Mesenchymal stem cell (in vitro differentiated cells and primary cell): ENCODE results near the gene CTRB1.
"Not testable (repeated sequence)": the region's sequence is repeated elsewhere in the genome, so short reads cannot be mapped to it uniquely, and the experiment has no call there.

Source experiments
- DNase-seq: peaks from one replicate; pipeline ENCODE4 v3.0.0-alpha.2; 2013
- H2AFZ ChIP-seq: one replicate; pipeline ENCODE4 v1.6.1; 2013; ENCODE audit warnings: low read depth, mild to moderate bottlenecking, control low read depth, inconsistent platforms, low read length, moderate library complexity
- H2AK5ac ChIP-seq: 2 replicates; pipeline ENCODE4 v1.6.1; 2013; ENCODE audit warnings: low read length, moderate library complexity, mild to moderate bottlenecking, inconsistent platforms; ENCODE audit not compliant: severe bottlenecking
- H2BK120ac ChIP-seq: one replicate; pipeline ENCODE4 v1.6.1; 2013; ENCODE audit warnings: low read depth, mild to moderate bottlenecking, inconsistent platforms, low read length, moderate library complexity
- H2BK12ac ChIP-seq, 2 experiments: one replicate each; pipeline ENCODE4 v1.6.1; 2013; ENCODE audit warnings: inconsistent platforms in 2 of 2, low read length in 2 of 2, mild to moderate bottlenecking in 2 of 2, moderate library complexity in 2 of 2, control low read depth in 1 of 2
- H2BK15ac ChIP-seq: one replicate; pipeline ENCODE4 v1.6.1; 2013; ENCODE audit warnings: mild to moderate bottlenecking, low read depth, inconsistent platforms; ENCODE audit not compliant: poor library complexity, severe bottlenecking
- H2BK5ac ChIP-seq: 2 replicates; pipeline ENCODE4 v1.6.1; 2013; ENCODE audit warnings: low read depth, mild to moderate bottlenecking, low read length, control low read depth, inconsistent platforms; ENCODE audit not compliant: poor library complexity, severe bottlenecking
- H3K14ac ChIP-seq, 2 experiments: one replicate each; pipeline ENCODE4 v1.6.1; 2013; ENCODE audit warnings: inconsistent platforms in 2 of 2, low read length in 2 of 2, control low read depth in 1 of 2, mild to moderate bottlenecking in 1 of 2, moderate library complexity in 1 of 2
- H3K18ac ChIP-seq, 2 experiments: one replicate each; pipeline ENCODE4 v1.6.1; 2013; ENCODE audit warnings: inconsistent platforms in 2 of 2, low read length in 2 of 2, control low read depth in 1 of 2, low read depth in 1 of 2, mild to moderate bottlenecking in 1 of 2
- H3K23ac ChIP-seq, 2 experiments: one replicate each; pipeline ENCODE4 v1.6.1; 2013; ENCODE audit warnings: inconsistent platforms in 2 of 2, low read length in 2 of 2, mild to moderate bottlenecking in 2 of 2, moderate library complexity in 2 of 2, control low read depth in 1 of 2
- H3K27ac ChIP-seq: 2 replicates; pipeline ENCODE4 v1.5.1; 2013; ENCODE audit warnings: mild to moderate bottlenecking, moderate library complexity, low read length, control low read depth, inconsistent platforms; ENCODE audit not compliant: poor library complexity, severe bottlenecking
- H3K27me3 ChIP-seq, 2 experiments: 2 replicates each; pipeline versions ENCODE4 v1.6.1 to v1.7.0; 2013; ENCODE audit warnings: low read length in 2 of 2, mild to moderate bottlenecking in 2 of 2, moderate library complexity in 2 of 2, control low read depth in 1 of 2, inconsistent platforms in 1 of 2; ENCODE audit not compliant: control insufficient read depth in 1 of 2, insufficient read depth in 1 of 2
- H3K36me3 ChIP-seq, 2 experiments: 2 replicates each; pipeline versions ENCODE4 v1.6.1 to v1.7.0; 2013; ENCODE audit warnings: low read length in 2 of 2, control low read depth in 1 of 2, inconsistent platforms in 1 of 2, low read depth in 1 of 2, mild to moderate bottlenecking in 1 of 2; ENCODE audit not compliant: insufficient read depth in 2 of 2, control insufficient read depth in 1 of 2
- H3K4ac ChIP-seq, 2 experiments: one replicate each; pipeline ENCODE4 v1.6.1; 2013; ENCODE audit warnings: inconsistent platforms in 2 of 2, low read length in 2 of 2, mild to moderate bottlenecking in 2 of 2, moderate library complexity in 2 of 2, control low read depth in 1 of 2, low read depth in 1 of 2
- H3K4me1 ChIP-seq: 2 replicates; pipeline ENCODE4 v1.6.1; 2013; ENCODE audit warnings: low read depth, low read length, control low read depth; ENCODE audit not compliant: control insufficient read depth, insufficient read depth
- H3K4me2 ChIP-seq: 2 replicates; pipeline ENCODE4 v1.6.1; 2013; ENCODE audit warnings: low read length, mild to moderate bottlenecking, inconsistent platforms; ENCODE audit not compliant: poor library complexity, severe bottlenecking
- H3K4me3 ChIP-seq, 2 experiments: 2 replicates each; pipeline versions ENCODE4 v1.5.1 to v1.7.0; 2013; ENCODE audit warnings: low read length in 2 of 2, mild to moderate bottlenecking in 2 of 2, control low read depth in 1 of 2, low read depth in 1 of 2; ENCODE audit not compliant: insufficient read depth in 1 of 2
- H3K79me1 ChIP-seq: replicated peaks from 2 replicates; pipeline ENCODE4 v1.6.1; 2013; ENCODE audit warnings: mild to moderate bottlenecking, control low read depth, low read length, inconsistent platforms; ENCODE audit not compliant: poor library complexity, severe bottlenecking
- H3K9ac ChIP-seq: 2 replicates; pipeline ENCODE4 v1.7.0; 2013; ENCODE audit warnings: mild to moderate bottlenecking, low read length, moderate library complexity
- H3K9me3 ChIP-seq: 2 replicates; pipeline ENCODE4 v1.7.0; 2013; ENCODE audit warnings: mild to moderate bottlenecking, low read length; ENCODE audit not compliant: control insufficient read depth
- H4K8ac ChIP-seq: one replicate; pipeline ENCODE4 v1.6.1; 2013; ENCODE audit warnings: inconsistent platforms, mild to moderate bottlenecking, low read length, moderate library complexity
- H4K91ac ChIP-seq: one replicate; pipeline ENCODE4 v1.6.1; 2013; ENCODE audit warnings: mild to moderate bottlenecking, low read length, inconsistent platforms
- WGBS: methylation state at CpG from one replicate; pipeline ENCODE4 v1.1.7; 2013; ENCODE audit warnings: mixed read lengths; 5-methylcytosine and 5-hydroxymethylcytosine counted together

Gene CTRB1

DNA sequence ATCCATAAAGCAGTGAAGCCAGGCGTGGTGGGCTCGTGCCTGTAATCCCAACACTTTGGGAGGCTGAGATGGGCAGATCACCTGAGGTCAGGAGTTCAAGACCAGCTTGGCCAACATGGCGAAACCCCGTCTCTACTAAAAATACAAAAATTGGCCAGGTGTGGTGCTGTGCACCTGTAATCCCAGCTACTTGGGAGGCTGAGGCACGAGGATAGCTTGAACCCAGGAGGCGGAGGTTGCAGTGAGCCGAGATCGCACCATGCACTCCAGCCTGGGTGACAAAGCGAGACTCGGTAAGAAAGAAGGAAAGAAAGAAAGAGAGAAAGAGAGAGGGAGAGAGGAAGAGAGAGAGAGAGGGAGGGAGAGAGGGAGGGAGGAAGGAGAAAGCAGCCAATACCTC lies 53.8 kb downstream of the CTRB1 start:
- H4K8ac ChIP-seq, H3K36me3 ChIP-seq, H2BK15ac ChIP-seq, DNase-seq, H3K27ac ChIP-seq, H2AFZ ChIP-seq, H3K23ac ChIP-seq, H3K9me3 ChIP-seq, H3K79me1 ChIP-seq, H3K4me2 ChIP-seq, H2BK120ac ChIP-seq, H3K9ac ChIP-seq, H3K27me3 ChIP-seq, H2BK5ac ChIP-seq, H3K14ac ChIP-seq, H3K4me3 ChIP-seq: not testable (repeated sequence)
- H4K91ac ChIP-seq, result peak overlapping the region; percentile 74
- 99% methylated on average over 10 of the region's 10 CpGs for WGBS
- peak overlapping the region in 1 of 2 experiments; percentile 63 for H2BK12ac ChIP-seq
- peak overlapping the region in 1 of 2 experiments; percentile 93 for H3K18ac ChIP-seq
- H2AK5ac ChIP-seq, result peak overlapping the region; percentile 44
- peaks cover 23% of the 10 kb centered on the region for H3K4me1 ChIP-seq
- H3K4ac ChIP-seq, result peak overlapping the region in 1 of 2 experiments; percentile 57

DNA sequence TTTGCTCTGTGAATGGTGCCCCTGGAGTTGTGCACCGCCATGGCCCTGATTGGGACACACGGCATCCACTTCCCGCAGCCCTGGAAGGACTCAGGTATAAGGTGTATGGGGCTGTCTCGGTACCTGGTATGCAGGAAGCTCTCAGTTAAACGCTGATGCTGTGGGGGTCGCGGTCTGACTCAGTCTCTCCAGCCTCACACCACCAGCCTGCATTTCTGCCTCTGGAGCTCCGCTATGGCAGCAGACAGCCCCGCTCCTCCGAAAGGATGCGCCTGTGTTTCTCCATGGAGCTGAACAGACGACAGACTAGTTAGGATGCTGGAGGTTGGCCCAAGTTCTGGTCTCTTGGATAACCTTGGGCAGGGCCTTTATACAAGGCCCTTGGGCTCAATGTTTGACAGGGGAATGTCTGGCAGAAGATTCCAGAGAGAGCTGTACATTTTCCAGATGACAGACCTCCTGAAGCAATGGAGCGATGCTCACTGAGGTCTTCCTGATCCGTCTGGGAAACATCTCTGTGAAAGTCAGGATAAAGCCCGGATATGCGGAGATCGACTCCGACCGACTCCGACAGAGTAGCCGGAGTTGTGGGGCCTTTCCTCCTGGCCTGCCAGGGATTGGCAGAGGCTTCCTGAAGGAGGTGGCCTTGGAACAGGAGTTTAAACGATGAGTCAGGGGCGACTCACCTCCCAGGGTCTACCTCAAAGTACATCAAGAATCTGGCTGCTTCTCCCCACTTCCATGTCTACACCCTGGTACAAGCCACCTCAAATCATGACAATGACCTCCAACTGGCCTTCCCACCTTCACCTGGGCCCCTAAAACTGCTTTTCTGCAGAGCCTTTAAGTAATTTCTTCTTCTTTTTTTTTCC lies 54.5 kb downstream of the CTRB1 start:
- H3K9ac ChIP-seq, result no peak overlapping the region
- H3K4me3 ChIP-seq, result no peak overlapping the region
- H2AFZ ChIP-seq, result no peak overlapping the region
- peaks cover 2% of the 10 kb centered on the region for H3K79me1 ChIP-seq
- no peak overlapping the region for H2BK5ac ChIP-seq
- peaks cover 16% of the 10 kb centered on the region for H3K4me1 ChIP-seq
- H4K8ac ChIP-seq, result no peak overlapping the region
- no peaks in the 10 kb centered on the region for H3K27me3 ChIP-seq
- peak overlapping the region; percentile 52 for H2BK120ac ChIP-seq
- WGBS, result 78% methylated on average over 19 of the region's 23 CpGs
- H2AK5ac ChIP-seq, result peak overlapping the region; percentile 77
- no peak overlapping the region for H3K27ac ChIP-seq
- H2BK15ac ChIP-seq, result peak overlapping the region; percentile 19
- H3K4ac ChIP-seq, result no peak overlapping the region
- peak; percentile 62 for DNase-seq
- H2BK12ac ChIP-seq, result peak overlapping the region in 1 of 2 experiments; percentile 63
- no peak overlapping the region for H3K23ac ChIP-seq
- no peak overlapping the region for H3K4me2 ChIP-seq
- H4K91ac ChIP-seq, result no peak overlapping the region
- H3K14ac ChIP-seq, result peak overlapping the region in 1 of 2 experiments; percentile 13
- no peaks in the 10 kb centered on the region for H3K36me3 ChIP-seq
- no peak overlapping the region for H3K18ac ChIP-seq
- no peaks in the 10 kb centered on the region for H3K9me3 ChIP-seq
